Activated effector memory CD4-positive, alpha-beta T cell treated with anti-CD3 and anti-CD28 coated beads, Interleukin-2, amount 50 U/mL, for 16 hours (primary cell): ENCODE measurements around the gene MRGPRD.

Experiments used
- DNase-seq: peaks from one replicate; pipeline ENCODE4 v3.0.0-alpha.2; 2020

Gene MRGPRD

GRCh38 chr11:68930991-68931855 lies 49.6 kb downstream of the MRGPRD start:
- no peak for DNase-seq
